HepG2 (cell line): ENCODE results near the gene ERMP1. TPM values are rescaled to one million over a fixed set of nuclear protein-coding genes. Genes with fewer than 3 reads are reported as not detected.

Experiments used
- ATAC-seq: fragments of 200-7000 bp; cut with Tn5 transposase; 3 replicates; pipeline ENCODE4 v1.9.1; 2020; ENCODE audit warnings: mild to moderate bottlenecking, moderate library complexity
- BruUV-seq: library from RNA; stranded (reverse); fragments of 400-500 nt; replicated peaks from 2 replicates; lab custom pipeline; 2021; lab: Mats Ljungman, UMichigan
- CTCF ChIA-PET: fragments of 300-600 bp; formaldehyde crosslinking; extraction: SDS; loops from one replicate; lab custom pipeline; 2021; ENCODE audit warnings: low total read pairs, inconsistent platforms, low intra/inter-chr PET ratio; lab: Yijun Ruan, JAX
- POLR2A ChIA-PET: fragments of 350-600 bp; sonication (Branson Sonifier 250); formaldehyde crosslinking; loops from one replicate; lab custom pipeline; 2020; ENCODE audit warnings: antibody characterized with exemption, inconsistent platforms; lab: Yijun Ruan, JAX
- DNase-seq: peaks from one replicate; pipeline ENCODE4 v3.0.0-alpha.2; 2015; ENCODE audit warnings: low spot score
- FAIRE-seq: peaks from 3 replicates; lab custom pipeline; 2011; peaks lifted over from hg19 to GRCh38; lab: Jason Lieb, UNC
- H2AFZ ChIP-seq: one replicate; pipeline ENCODE4 v1.6.1; 2011; ENCODE audit warnings: low read length, inconsistent platforms
- H3K27ac ChIP-seq: fragments of 300-600 bp; 3 replicates; pipeline ENCODE4 v1.8.0; 2011; ENCODE audit warnings: mixed run types, mild to moderate bottlenecking, mixed read lengths, low read length, inconsistent platforms; ENCODE audit not compliant: insufficient read depth; ENCODE audit errors: extremely low read length
- H3K27me3 ChIP-seq, 2 experiments: fragments of 200-600 bp in 1 of 2; 2 replicates in 1 of 2; 3 replicates in 1 of 2; pipeline versions ENCODE4 v1.6.0 to v1.8.0; 2011; ENCODE audit warnings: low read length in 2 of 2, mild to moderate bottlenecking in 2 of 2, moderate library complexity in 2 of 2, inconsistent platforms in 1 of 2; ENCODE audit not compliant: insufficient read depth in 2 of 2, control insufficient read depth in 1 of 2
- H3K36me3 ChIP-seq, 2 experiments: fragments of 200-600 bp in 1 of 2; replicated peaks in 1 of 2; 2 replicates in 1 of 2; 3 replicates in 1 of 2; pipeline versions ENCODE4 v1.5.1 to v1.8.0; 2011; ENCODE audit warnings: low read length in 2 of 2, inconsistent platforms in 1 of 2; ENCODE audit not compliant: insufficient read depth in 2 of 2, control insufficient read depth in 1 of 2
- H3K4me1 ChIP-seq: 2 replicates; pipeline ENCODE4 v1.5.1; 2012; ENCODE audit warnings: low read length, inconsistent platforms; ENCODE audit not compliant: insufficient read depth
- H3K4me2 ChIP-seq: 2 replicates; pipeline ENCODE4 v1.6.0; 2011; ENCODE audit warnings: low read depth, low read length, inconsistent platforms
- H3K4me3 ChIP-seq, 3 experiments: fragments of 200-600 bp in 1 of 3; sonication (generic), shearing (Covaris generic) in 1 of 3; replicated peaks in 1 of 3; 2 replicates each; pipeline ENCODE4 v1.5.1; 2011 to 2016; ENCODE audit warnings: low read length in 3 of 3, inconsistent platforms in 2 of 3, low read depth in 2 of 3, mild to moderate bottlenecking in 2 of 3, control low read depth in 1 of 3, mixed read lengths in 1 of 3; ENCODE audit not compliant: insufficient read depth in 1 of 3
- H3K79me2 ChIP-seq: one replicate; pipeline ENCODE4 v1.6.1; 2011; ENCODE audit warnings: low read length, inconsistent platforms; ENCODE audit not compliant: insufficient read depth
- H3K9ac ChIP-seq: 2 replicates; pipeline ENCODE4 v1.6.0; 2011; ENCODE audit warnings: mild to moderate bottlenecking, low read depth, low read length, inconsistent platforms; ENCODE audit not compliant: insufficient read depth
- H3K9me3 ChIP-seq: 2 replicates; pipeline ENCODE4 v1.5.1; 2012; ENCODE audit warnings: mild to moderate bottlenecking, low read length
- H4K20me1 ChIP-seq: 2 replicates; pipeline ENCODE4 v1.6.0; 2011; ENCODE audit warnings: inconsistent platforms, mild to moderate bottlenecking, low read length, moderate library complexity; ENCODE audit not compliant: insufficient read depth
- ZBTB10 ChIP-seq: sonication (generic); formaldehyde crosslinking; IDR thresholded peaks from 2 replicates; pipeline ENCODE4 v1.4.0; 2020; ENCODE audit warnings: missing genetic modification reagents, borderline replicate concordance
- ZNF101 ChIP-seq: sonication (generic); formaldehyde crosslinking; IDR thresholded peaks from 2 replicates; pipeline ENCODE4 v1.4.0; 2020; ENCODE audit warnings: mild to moderate bottlenecking, low read depth, missing genetic modification reagents, borderline replicate concordance
- ZNF331 ChIP-seq: sonication (generic); formaldehyde crosslinking; IDR thresholded peaks from 2 replicates; pipeline ENCODE4 v1.4.0; 2020; ENCODE audit warnings: missing genetic modification reagents
- ZNF598 ChIP-seq: sonication (generic); formaldehyde crosslinking; IDR thresholded peaks from 2 replicates; pipeline ENCODE4 v1.5.1; 2020; ENCODE audit warnings: mild to moderate bottlenecking, missing genetic modification reagents, borderline replicate concordance
- ZNF609 ChIP-seq: sonication (generic); formaldehyde crosslinking; IDR thresholded peaks from 2 replicates; pipeline ENCODE4 v1.4.0; 2020; ENCODE audit warnings: mild to moderate bottlenecking, missing genetic modification reagents, borderline replicate concordance
- ZSCAN22 ChIP-seq: sonication (generic); formaldehyde crosslinking; IDR thresholded peaks from 2 replicates; pipeline ENCODE4 v1.4.0; 2020; ENCODE audit warnings: mild to moderate bottlenecking, missing genetic modification reagents
- WGBS: methylation state at CpG from one replicate; pipeline ENCODE4 v1.1.6; 2017; ENCODE audit warnings: low lambda C conversion rate; 5-methylcytosine and 5-hydroxymethylcytosine counted together
- in situ Hi-C: cut with HindIII; loops from 2 replicates; pipeline ENCODE4 v1.10.0; 2017; ENCODE audit warnings: low pct_unique_long_range_greater_than_20kb; ENCODE audit not compliant: extremely low pct_ligation_motif_present
- intact Hi-C: fragments of 100-400 bp; cut with micrococcal nuclease; formaldehyde crosslinking; loops from one replicate; pipeline ENCODE4 v1.10.0; 2022; ENCODE audit not compliant: unreplicated experiment
- polyA plus RNA-seq, 8 experiments: library from polyadenylated mRNA; depleted of rRNA in 3 of 8; stranded (reverse) in 7 of 8; unstranded in 1 of 8; fragments of >200 nt; fragmentation: Illumina TruSeq in 4 of 8; extraction: Trizol in 4 of 8; gene quantifications; 2 replicates each; pipeline versions ENCODE4 v1.2.1 to v1.2.3, GENCODE V29; 2011 to 2016; ENCODE audit warnings: low read depth in 4 of 8, missing spikeins in 1 of 8, mixed read lengths in 1 of 8; ENCODE audit not compliant: insufficient read depth in 1 of 8
- total RNA-seq, 5 experiments: library from RNA; depleted of rRNA; stranded (reverse); fragments of >200 nt; fragmentation: Illumina TruSeq; extraction: Trizol; gene quantifications; 2 replicates each; pipeline ENCODE4 v1.2.3, GENCODE V29; 2016; ENCODE audit warnings: low read depth in 1 of 5

Gene ERMP1
- total and polyA plus RNA-seq, 2 of the 13 experiments (the other 11 are each of a cell fraction or from before 2014, with no cell fraction given): 40.9 to 65.4 TPM

- no peak for TF ChIP-seq ZNF609
Measured at GRCh38 chr9:5811751-5812150, 21.2 kb downstream of the ERMP1 start (continued).

- BruUV-seq: no TSS peak
- H3K4me3 ChIP-seq: no peak overlapping the region
- H3K4me1 ChIP-seq: peaks cover 12% of the 10 kb centered on the region
- no peak overlapping the region for H3K9ac ChIP-seq
- WGBS: 90% methylated on average over 3 of the region's 3 CpGs
- POLR2A ChIA-PET: interaction anchor here (0.8 kb wide), 1 partner anchor 26 kb away, joined by 3 read pairs; no protein-coding TSS in a partner anchor
- H3K4me2 ChIP-seq: no peak overlapping the region
- ATAC-seq: no peak; the same call in 2 of the 3 replicates
- no peak overlapping the region for H2AFZ ChIP-seq
- CTCF ChIA-PET: no interaction called here
- no peak for FAIRE-seq
- in situ Hi-C loops: no loop called here
- H3K79me2 ChIP-seq: no peaks in the 10 kb centered on the region
- H3K27me3 ChIP-seq: no peaks in the 10 kb centered on the region
- no peaks in the 10 kb centered on the region for H3K9me3 ChIP-seq
- H3K36me3 ChIP-seq: peaks cover 9 to 39% of the 10 kb centered on the region in 2 experiments
- DNase-seq: no peak
- H3K27ac ChIP-seq: no peak overlapping the region
- H4K20me1 ChIP-seq: no peaks in the 10 kb centered on the region
- intact Hi-C loops: no loop called here
- TF ChIP-seq ZNF598 (CRISPR knock-in tag): no peak
- no peak for TF ChIP-seq ZNF331 (CRISPR knock-in tag)
- TF ChIP-seq ZBTB10 (CRISPR knock-in tag): no peak
- TF ChIP-seq ZSCAN22: no peak
- TF ChIP-seq ZNF101 (CRISPR knock-in tag): no peak
Measured at GRCh38 chr9:5805478-5805877, 27.4 kb downstream of the ERMP1 start.
